A673 (cell line): Measurements from ENCODE around the gene LNX1.

ENCODE experiments used
- EZH2 ChIP-seq: fragments of 200-600 bp; sonication (generic); IDR thresholded peaks from 2 replicates; pipeline ENCODE4 v1.6.1; 2017; ENCODE audit warnings: borderline replicate concordance, low read depth, mild to moderate bottlenecking, mixed read lengths, antibody characterized with exemption, low read length; ENCODE audit not compliant: poor library complexity, severe bottlenecking
- TF ChIP-seq, protein P1 (sequence below): fragments of 300-800, 200-600 bp; sonication (generic); conservative IDR thresholded peaks from 2 replicates; pipeline ENCODE4 v1.5.1; 2017; ENCODE audit warnings: low read depth, mild to moderate bottlenecking, antibody characterized with exemption, low read length, moderate library complexity, mixed read lengths

GRCh38 chr4:53514509-53514908 lies 76.8 kb downstream of the LNX1 start:
- TF ChIP-seq EZH2: no peak
- TF ChIP-seq, protein P1, sequence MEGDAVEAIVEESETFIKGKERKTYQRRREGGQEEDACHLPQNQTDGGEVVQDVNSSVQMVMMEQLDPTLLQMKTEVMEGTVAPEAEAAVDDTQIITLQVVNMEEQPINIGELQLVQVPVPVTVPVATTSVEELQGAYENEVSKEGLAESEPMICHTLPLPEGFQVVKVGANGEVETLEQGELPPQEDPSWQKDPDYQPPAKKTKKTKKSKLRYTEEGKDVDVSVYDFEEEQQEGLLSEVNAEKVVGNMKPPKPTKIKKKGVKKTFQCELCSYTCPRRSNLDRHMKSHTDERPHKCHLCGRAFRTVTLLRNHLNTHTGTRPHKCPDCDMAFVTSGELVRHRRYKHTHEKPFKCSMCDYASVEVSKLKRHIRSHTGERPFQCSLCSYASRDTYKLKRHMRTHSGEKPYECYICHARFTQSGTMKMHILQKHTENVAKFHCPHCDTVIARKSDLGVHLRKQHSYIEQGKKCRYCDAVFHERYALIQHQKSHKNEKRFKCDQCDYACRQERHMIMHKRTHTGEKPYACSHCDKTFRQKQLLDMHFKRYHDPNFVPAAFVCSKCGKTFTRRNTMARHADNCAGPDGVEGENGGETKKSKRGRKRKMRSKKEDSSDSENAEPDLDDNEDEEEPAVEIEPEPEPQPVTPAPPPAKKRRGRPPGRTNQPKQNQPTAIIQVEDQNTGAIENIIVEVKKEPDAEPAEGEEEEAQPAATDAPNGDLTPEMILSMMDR: no peak
